AG09309 (cell line): Measurements from ENCODE around the gene VPS35L.
A peak's percentile ranks its signal among the peaks of the same experiment; 100 is the strongest.

Experiments
- DNase-seq: peaks from one replicate; pipeline ENCODE4 v3.0.0-alpha.2; 2010; ENCODE audit warnings: low read depth
- H3K4me3 ChIP-seq: 2 replicates; pipeline ENCODE4 v1.5.1; 2011; ENCODE audit warnings: mild to moderate bottlenecking, low read depth, low read length, moderate library complexity; ENCODE audit not compliant: control insufficient read depth
- TF ChIP-seq, protein P1 (sequence below): IDR thresholded peaks from 2 replicates; pipeline ENCODE4 v1.5.1; 2011; ENCODE audit warnings: mild to moderate bottlenecking, low read depth, low read length, inconsistent platforms; ENCODE audit not compliant: insufficient read depth, control insufficient read depth; ENCODE audit errors: missing control alignments

The VPS35L gene

DNA sequence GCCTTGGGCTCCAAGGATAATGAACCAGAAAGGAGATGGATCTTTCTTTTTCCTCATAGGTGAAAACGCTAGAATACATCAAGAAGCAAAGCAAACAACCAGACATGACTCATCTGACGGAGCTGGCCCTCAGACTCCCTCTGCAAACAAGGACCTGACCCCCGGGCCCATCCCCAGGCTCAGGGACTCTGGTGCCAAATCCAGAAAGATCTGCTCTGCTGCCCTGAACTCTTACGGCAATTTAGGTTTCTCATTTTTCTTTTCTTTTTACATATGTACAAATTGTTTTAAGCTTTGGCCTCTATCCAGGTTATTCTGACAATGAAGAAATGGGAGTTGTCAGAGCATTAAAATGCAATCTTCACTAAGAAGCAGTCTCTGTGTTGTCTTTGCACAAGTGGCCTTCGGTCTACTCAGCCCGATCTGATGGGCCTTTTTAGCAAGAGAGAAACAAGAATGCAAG is 144.8 kb downstream of the VPS35L start:
- no peak overlapping the region for H3K4me3 ChIP-seq
- DNase-seq = no peak
- TF ChIP-seq, protein P1, sequence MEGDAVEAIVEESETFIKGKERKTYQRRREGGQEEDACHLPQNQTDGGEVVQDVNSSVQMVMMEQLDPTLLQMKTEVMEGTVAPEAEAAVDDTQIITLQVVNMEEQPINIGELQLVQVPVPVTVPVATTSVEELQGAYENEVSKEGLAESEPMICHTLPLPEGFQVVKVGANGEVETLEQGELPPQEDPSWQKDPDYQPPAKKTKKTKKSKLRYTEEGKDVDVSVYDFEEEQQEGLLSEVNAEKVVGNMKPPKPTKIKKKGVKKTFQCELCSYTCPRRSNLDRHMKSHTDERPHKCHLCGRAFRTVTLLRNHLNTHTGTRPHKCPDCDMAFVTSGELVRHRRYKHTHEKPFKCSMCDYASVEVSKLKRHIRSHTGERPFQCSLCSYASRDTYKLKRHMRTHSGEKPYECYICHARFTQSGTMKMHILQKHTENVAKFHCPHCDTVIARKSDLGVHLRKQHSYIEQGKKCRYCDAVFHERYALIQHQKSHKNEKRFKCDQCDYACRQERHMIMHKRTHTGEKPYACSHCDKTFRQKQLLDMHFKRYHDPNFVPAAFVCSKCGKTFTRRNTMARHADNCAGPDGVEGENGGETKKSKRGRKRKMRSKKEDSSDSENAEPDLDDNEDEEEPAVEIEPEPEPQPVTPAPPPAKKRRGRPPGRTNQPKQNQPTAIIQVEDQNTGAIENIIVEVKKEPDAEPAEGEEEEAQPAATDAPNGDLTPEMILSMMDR = no peak

- TF ChIP-seq, protein P1 = no peak
- no peak overlapping the region for H3K4me3 ChIP-seq
- DNase-seq = no peak
Measured at GRCh38 chr16:19701091-19701490, 145.6 kb downstream of the VPS35L start.

DNA sequence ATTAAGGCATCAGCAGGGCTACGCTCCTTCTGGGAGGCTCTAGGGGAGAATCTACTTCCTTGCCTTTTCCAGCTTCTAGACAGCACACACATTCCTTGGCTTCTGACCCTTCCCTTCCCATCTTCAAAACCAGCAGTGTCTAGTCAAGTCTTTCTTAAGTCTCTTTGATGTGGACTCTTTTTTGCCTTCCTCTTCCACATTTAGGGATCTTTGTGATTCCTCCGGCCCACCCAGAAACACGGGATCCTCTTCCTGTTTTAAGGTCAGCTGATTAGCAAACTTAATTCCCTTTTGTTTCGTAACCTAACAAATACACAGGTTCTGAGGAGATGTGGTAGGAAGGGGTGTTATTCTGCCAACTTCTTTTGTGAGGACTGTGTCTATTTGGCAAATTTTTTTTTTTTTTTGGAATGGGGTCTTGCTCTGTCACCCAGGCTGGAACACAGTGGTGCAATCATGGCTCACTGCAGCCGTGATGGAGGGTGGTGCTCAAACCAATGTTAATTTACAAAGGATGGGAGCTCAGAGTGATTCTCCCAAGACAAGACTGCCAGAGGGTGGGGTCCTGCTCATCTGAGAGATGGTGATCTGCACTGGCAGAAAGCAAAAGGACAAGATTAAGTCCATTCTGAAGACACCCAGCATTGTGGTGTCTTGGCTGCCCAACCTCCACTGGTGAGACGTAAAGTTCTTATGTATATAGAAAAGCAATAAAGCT is 147.8 kb downstream of the VPS35L start:
- DNase-seq = no peak
- TF ChIP-seq, protein P1 = no peak
- no peak overlapping the region for H3K4me3 ChIP-seq

DNA sequence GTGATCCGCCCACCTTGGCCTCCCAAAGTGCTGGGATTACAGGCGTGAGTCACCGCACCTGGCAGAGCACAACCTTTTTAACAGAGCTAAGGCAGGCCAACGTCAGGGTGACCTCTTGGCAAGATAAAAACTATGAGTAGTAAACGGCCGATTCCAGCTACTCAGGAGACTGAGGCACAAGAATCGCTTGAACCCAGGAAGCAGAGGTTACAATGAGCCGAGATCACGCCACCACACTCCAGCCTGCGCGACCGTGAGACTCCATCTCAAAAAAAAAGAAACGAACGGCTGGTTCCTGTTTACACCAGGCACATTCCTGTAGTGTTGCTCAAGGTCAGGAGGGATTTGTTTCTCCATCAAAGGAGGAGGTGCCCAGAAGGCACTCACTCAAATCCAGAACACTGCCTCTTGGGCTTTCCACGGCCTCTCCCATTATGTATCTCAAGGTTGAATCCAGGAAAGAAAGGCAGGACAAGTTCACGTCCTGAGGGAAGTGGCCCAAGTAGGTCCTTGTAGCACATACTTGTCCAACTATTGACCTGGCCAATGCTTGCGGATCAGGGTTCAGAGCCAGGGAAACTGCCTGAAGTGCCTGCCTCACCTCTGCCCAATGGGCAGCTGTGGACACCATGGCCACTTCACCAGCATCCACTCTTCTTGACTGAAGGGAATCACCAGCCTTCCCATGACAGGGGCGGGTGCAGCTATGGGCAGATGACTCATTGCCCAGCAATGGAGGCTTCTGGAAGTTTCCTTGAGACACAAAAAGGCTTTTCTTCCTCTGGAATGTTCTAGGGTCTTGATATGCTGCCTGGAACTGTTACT is 149.0 kb downstream of the VPS35L start:
- peak; percentile 59 for DNase-seq
- H3K4me3 ChIP-seq = no peak overlapping the region
- TF ChIP-seq, protein P1 = no peak

DNA sequence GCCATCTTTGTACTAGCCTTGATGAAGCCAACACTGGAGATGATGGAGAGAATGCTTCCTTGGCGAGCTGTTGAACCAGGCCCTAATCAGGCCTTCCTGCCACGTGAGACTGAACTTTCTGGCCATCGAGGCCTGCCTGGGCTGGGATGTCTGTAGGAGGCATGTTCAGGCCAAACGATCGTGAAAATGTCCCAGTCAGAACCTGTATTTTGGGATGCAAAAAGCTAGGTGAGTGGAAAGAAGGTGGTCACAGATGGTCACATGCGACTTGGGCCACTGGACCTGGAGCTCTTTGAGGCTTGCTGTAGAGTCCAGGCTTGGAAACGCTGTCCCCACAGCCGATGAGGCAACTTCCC is 149.6 kb downstream of the VPS35L start:
- no peak for DNase-seq
- H3K4me3 ChIP-seq = no peak overlapping the region
- TF ChIP-seq, protein P1 = no peak

GRCh38 chr16:19705843-19706242 is 150.3 kb downstream of the VPS35L start:
- TF ChIP-seq, protein P1 = no peak
- H3K4me3 ChIP-seq = no peak overlapping the region
- no peak for DNase-seq
